Stromal cell of bone marrow (primary cell): ENCODE data around the gene CEMIP2.

Experiments used
- DNase-seq: peaks from one replicate; pipeline ENCODE4 v3.0.0-alpha.2; 2012; ENCODE audit warnings: low read depth

CEMIP2 gene

GRCh38 chr9:71644819-71645362, 123.4 kb downstream of the CEMIP2 start:
- no peak for DNase-seq

- DNase-seq: no peak
Measured at GRCh38 chr9:71643330-71643729, 125.0 kb downstream of the CEMIP2 start.

- no peak for DNase-seq
Measured at GRCh38 chr9:71642056-71642455, 126.3 kb downstream of the CEMIP2 start.

- no peak for DNase-seq
Measured at GRCh38 chr9:71638627-71639026, 129.7 kb downstream of the CEMIP2 start.

GRCh38 chr9:71637926-71638325, 130.4 kb downstream of the CEMIP2 start:
- DNase-seq: no peak

GRCh38 chr9:71637375-71637774, 130.9 kb downstream of the CEMIP2 start:
- DNase-seq: no peak

- DNase-seq: no peak
Measured at GRCh38 chr9:71636143-71636839, 132.0 kb downstream of the CEMIP2 start.

GRCh38 chr9:71634752-71635151, 133.6 kb downstream of the CEMIP2 start:
- DNase-seq: no peak
